Spinal cord (tissue), 10 donors: ENCODE results near the gene SHROOM3. TPM values are rescaled to one million over a fixed set of nuclear protein-coding genes. Genes with fewer than 3 reads are reported as not detected.

ENCODE experiments used
- DNase-seq, 6 donors: peaks; one replicate each; pipeline versions ENCODE4 v3.0.0 to v3.0.0-alpha.2; 2013 to 2015; ENCODE audit warnings: low spot score in 6 of 6, low read depth in 4 of 6
- H3K27ac ChIP-seq: one replicate; pipeline ENCODE4 v1.5.1; 2013; ENCODE audit warnings: low read depth, low read length, control low read depth
- H3K27me3 ChIP-seq: one replicate; pipeline ENCODE4 v1.6.1; 2013; ENCODE audit warnings: low read length; ENCODE audit not compliant: control insufficient read depth, insufficient read depth
- H3K36me3 ChIP-seq: one replicate; pipeline ENCODE4 v1.6.1; 2013; ENCODE audit warnings: low read length; ENCODE audit not compliant: control insufficient read depth, insufficient read depth
- H3K4me1 ChIP-seq: one replicate; pipeline ENCODE4 v1.6.1; 2013; ENCODE audit warnings: low read length; ENCODE audit not compliant: control insufficient read depth, insufficient read depth
- H3K4me3 ChIP-seq: one replicate; pipeline ENCODE4 v1.5.1; 2013; ENCODE audit warnings: low read depth, low read length, control low read depth
- H3K9me3 ChIP-seq: one replicate; pipeline ENCODE4 v1.6.1; 2013; ENCODE audit warnings: low read length; ENCODE audit not compliant: control insufficient read depth, insufficient read depth
- WGBS: methylation state at CpG from one replicate; pipeline ENCODE4 v1.1.5; 2013; ENCODE audit warnings: missing lambda C conversion rate; ENCODE audit not compliant: insufficient coverage; 5-methylcytosine and 5-hydroxymethylcytosine counted together
- polyA plus RNA-seq, 2 donors: library from polyadenylated mRNA; unstranded; fragments of 120-200 nt; gene quantifications; one replicate each; pipeline ENCODE4 v1.2.1, GENCODE V29; 2013; ENCODE audit not compliant: insufficient read length in 2 of 2
- total RNA-seq, 2 donors: library from RNA; depleted of rRNA in 1 of 2; stranded (reverse); fragments of 120-200 nt in 1 of 2; fragments of >200 nt in 1 of 2; gene quantifications; one replicate each; pipeline versions ENCODE4 v1.2.3 to v1.2.4, GENCODE V29; 2013 to 2014
- donor health status: healthy.

Gene SHROOM3
- total and polyA plus RNA-seq, 4 donors = 11.6 to 23.3 (median 19.3) TPM

GRCh38 chr4:76543378-76543777, 108.3 kb downstream of the SHROOM3 start:
- Histone ChIP-seq H3K36me3 (no peaks in the 10 kb centered on the region), H3K27ac (no peak overlapping the region), H3K27me3 (no peaks in the 10 kb centered on the region), H3K4me1 (no peaks in the 10 kb centered on the region), H3K9me3 (no peaks in the 10 kb centered on the region), H3K4me3 (no peak overlapping the region)
- no peak for DNase-seq
- 97% methylated on average over 3 of the region's 5 CpGs for WGBS

DNA sequence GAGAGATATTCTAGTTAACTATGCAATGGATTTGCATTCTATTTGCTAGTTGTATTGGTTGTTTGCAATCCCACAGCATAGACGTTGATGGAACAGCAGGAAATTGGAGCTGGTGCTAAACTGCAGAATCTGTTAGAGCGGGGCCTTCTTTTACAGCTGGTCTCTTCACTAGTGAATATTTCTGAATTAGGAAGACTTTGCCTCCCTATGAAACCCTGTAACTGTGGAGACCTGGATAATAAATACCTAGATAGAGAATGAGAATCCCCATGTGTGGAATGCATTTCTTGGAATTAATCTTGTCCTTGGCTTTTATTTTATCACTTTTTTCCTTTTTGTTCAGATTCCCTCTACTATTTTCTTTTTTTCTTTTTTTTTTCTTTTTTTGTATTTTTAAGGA, 109.7 kb downstream of the SHROOM3 start:
- H3K4me3 ChIP-seq = no peak overlapping the region
- no peaks in the 10 kb centered on the region for H3K27me3 ChIP-seq
- H3K4me1 ChIP-seq = no peaks in the 10 kb centered on the region
- no peaks in the 10 kb centered on the region for H3K9me3 ChIP-seq
- H3K36me3 ChIP-seq = no peaks in the 10 kb centered on the region
- 33% methylated on average over 1 of the region's 2 CpGs for WGBS
- H3K27ac ChIP-seq = no peak overlapping the region
- DNase-seq = no peak

DNA sequence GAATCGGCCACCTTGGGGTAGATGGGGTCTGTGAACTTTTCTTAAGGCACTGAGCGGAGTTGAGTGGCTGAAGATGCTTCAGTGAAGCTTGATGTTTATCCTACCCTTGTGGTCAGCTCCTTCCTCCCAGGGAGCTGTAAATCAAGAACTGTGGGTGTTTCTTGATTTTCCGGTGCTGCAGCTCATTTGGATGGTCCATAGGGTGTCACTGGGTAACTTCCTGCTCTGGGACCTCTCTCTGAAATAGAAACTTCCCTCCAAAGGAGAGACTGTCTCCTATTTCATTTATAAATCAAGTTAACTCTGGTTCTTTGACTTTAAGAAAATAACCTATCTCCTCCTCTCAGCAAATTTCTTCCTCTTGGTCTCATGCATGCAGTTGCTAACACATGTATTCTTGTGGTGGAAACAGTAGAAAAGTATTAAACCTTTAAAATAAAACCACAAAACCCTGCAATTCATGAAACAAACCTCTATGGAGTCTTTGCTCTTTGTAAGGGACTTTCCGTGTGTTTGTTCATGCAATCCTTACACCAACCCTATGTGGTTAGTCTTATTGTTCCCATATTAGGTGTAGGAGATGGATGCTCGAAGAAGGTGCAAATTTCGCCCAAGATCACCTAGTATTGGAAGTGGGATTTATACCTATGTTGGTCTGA, 110.3 kb downstream of the SHROOM3 start:
- Histone ChIP-seq H3K27ac (no peak overlapping the region), H3K4me3 (no peak overlapping the region), H3K4me1 (no peaks in the 10 kb centered on the region), H3K27me3 (no peaks in the 10 kb centered on the region), H3K36me3 (no peaks in the 10 kb centered on the region), H3K9me3 (no peaks in the 10 kb centered on the region)
- DNase-seq = no peak
- 100% methylated on average over 1 of the region's 6 CpGs for WGBS

- no CpG with 5 or more reads among the region's 4 CpGs for WGBS
- DNase-seq = no peak
- no peak overlapping the region for H3K27ac ChIP-seq
- H3K36me3 ChIP-seq = no peaks in the 10 kb centered on the region
- H3K4me1 ChIP-seq = no peaks in the 10 kb centered on the region
- H3K9me3 ChIP-seq = no peaks in the 10 kb centered on the region
- no peak overlapping the region for H3K4me3 ChIP-seq
- H3K27me3 ChIP-seq = no peaks in the 10 kb centered on the region
Measured at GRCh38 chr4:76546327-76546726, 111.3 kb downstream of the SHROOM3 start.

GRCh38 chr4:76546759-76547742, 112.0 kb downstream of the SHROOM3 start:
- no peaks in the 10 kb centered on the region for H3K9me3 ChIP-seq
- no peaks in the 10 kb centered on the region for H3K4me1 ChIP-seq
- H3K36me3 ChIP-seq = no peaks in the 10 kb centered on the region
- no peak overlapping the region for H3K4me3 ChIP-seq
- H3K27ac ChIP-seq = no peak overlapping the region
- WGBS = 56% methylated on average over 11 of the region's 14 CpGs
- no peaks in the 10 kb centered on the region for H3K27me3 ChIP-seq
- DNase-seq = peak in 1 of 6 donors; percentile 52

- H3K4me1 ChIP-seq = no peaks in the 10 kb centered on the region
- DNase-seq = no peak
- 80% methylated on average over 1 of the region's 7 CpGs for WGBS
- H3K27me3 ChIP-seq = no peaks in the 10 kb centered on the region
- no peak overlapping the region for H3K27ac ChIP-seq
- H3K36me3 ChIP-seq = no peaks in the 10 kb centered on the region
- no peaks in the 10 kb centered on the region for H3K9me3 ChIP-seq
- no peak overlapping the region for H3K4me3 ChIP-seq
Measured at GRCh38 chr4:76548704-76549103, 113.7 kb downstream of the SHROOM3 start.

DNA sequence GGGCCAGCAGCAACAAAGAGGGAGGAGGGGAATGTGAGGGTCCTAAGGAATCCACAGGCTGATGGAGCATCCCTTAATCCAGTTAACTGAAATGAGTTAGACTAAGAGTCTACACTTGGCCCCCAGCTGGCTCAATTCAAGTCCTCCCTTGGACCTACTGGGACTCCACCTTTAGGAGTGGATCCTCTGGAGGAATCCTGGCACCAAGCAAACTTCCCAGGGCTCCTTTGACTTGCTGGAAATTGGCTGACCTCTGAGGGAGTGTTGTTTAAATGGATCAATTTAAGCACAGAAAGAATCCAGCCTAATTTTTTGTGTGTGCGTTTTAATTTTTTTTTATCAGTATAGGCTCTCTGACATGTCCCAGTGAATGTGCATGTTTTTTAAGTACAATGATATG, 114.7 kb downstream of the SHROOM3 start:
- Histone ChIP-seq H3K36me3 (no peaks in the 10 kb centered on the region), H3K27me3 (no peaks in the 10 kb centered on the region), H3K9me3 (no peaks in the 10 kb centered on the region), H3K4me3 (no peak overlapping the region), H3K27ac (no peak overlapping the region), H3K4me1 (no peaks in the 10 kb centered on the region)
- WGBS = no CpG with 5 or more reads among the region's 1 CpG
- no peak for DNase-seq

- no peaks in the 10 kb centered on the region for H3K27me3 ChIP-seq
- 82% methylated on average over 2 of the region's 8 CpGs for WGBS
- no peak overlapping the region for H3K27ac ChIP-seq
- H3K36me3 ChIP-seq = peaks cover 3% of the 10 kb centered on the region
- H3K9me3 ChIP-seq = no peaks in the 10 kb centered on the region
- no peaks in the 10 kb centered on the region for H3K4me1 ChIP-seq
- H3K4me3 ChIP-seq = no peak overlapping the region
- no peak for DNase-seq
Measured at GRCh38 chr4:76550966-76551780, 116.1 kb downstream of the SHROOM3 start.

GRCh38 chr4:76554630-76555029, 119.6 kb downstream of the SHROOM3 start:
- Histone ChIP-seq H3K4me3 (no peak overlapping the region), H3K27ac (no peak overlapping the region), H3K4me1 (no peaks in the 10 kb centered on the region), H3K27me3 (no peaks in the 10 kb centered on the region), H3K9me3 (no peaks in the 10 kb centered on the region), H3K36me3 (peaks cover 3% of the 10 kb centered on the region)
- DNase-seq = no peak
- WGBS = 96% methylated on average over 8 of the region's 10 CpGs
